ENCODE measurements around the gene MAN1B1. TPM values are rescaled to one million over a fixed set of nuclear protein-coding genes. Genes with fewer than 3 reads are reported as not detected.

The MAN1B1 gene
- polyA plus RNA-seq, 3 donors = 29.3 to 38.2 (median 33.3) TPM

DNA sequence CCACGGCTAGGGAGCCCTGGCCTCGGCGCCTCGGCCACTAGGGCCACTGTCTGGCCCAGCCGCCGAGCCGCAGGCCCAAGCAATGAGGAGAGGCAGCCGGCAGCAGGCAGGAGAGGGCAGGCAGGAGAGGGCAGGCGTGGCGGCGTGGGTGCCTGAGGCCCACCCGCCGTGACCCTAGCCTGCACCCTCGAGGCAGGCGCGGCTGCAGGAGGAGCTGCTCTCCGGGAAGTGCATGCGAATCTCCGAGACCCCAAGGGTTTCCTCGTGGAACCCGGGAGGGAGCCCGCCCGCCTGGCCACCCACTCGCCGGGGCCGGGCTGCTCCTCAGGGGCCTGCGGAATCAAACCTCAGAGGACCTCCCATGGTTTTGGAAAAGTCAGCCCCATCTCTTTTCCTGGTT is 61.5 kb downstream of the MAN1B1 start:
- peaks cover 0 to 15% of the 10 kb centered on the region in 2 donors for H3K9me3 ChIP-seq (replicated peaks in 1 of 2; ENCODE audit: control insufficient read depth in 1 of 2, insufficient read depth in 1 of 2, low read length in 2 of 2)
- H3K4me1 ChIP-seq (ENCODE audit: control insufficient read depth in 1 of 2, insufficient read depth in 2 of 2, low read length in 2 of 2) = no peaks in the 10 kb centered on the region
- no peaks in the 10 kb centered on the region for H3K79me2 ChIP-seq (ENCODE audit: insufficient read depth, low read length)
- TF ChIP-seq, protein P1, sequence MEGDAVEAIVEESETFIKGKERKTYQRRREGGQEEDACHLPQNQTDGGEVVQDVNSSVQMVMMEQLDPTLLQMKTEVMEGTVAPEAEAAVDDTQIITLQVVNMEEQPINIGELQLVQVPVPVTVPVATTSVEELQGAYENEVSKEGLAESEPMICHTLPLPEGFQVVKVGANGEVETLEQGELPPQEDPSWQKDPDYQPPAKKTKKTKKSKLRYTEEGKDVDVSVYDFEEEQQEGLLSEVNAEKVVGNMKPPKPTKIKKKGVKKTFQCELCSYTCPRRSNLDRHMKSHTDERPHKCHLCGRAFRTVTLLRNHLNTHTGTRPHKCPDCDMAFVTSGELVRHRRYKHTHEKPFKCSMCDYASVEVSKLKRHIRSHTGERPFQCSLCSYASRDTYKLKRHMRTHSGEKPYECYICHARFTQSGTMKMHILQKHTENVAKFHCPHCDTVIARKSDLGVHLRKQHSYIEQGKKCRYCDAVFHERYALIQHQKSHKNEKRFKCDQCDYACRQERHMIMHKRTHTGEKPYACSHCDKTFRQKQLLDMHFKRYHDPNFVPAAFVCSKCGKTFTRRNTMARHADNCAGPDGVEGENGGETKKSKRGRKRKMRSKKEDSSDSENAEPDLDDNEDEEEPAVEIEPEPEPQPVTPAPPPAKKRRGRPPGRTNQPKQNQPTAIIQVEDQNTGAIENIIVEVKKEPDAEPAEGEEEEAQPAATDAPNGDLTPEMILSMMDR (IDR thresholded peaks at IDR 0.05) = no peak
- 80% methylated on average over 26 of the region's 27 CpGs for WGBS (ENCODE audit: insufficient coverage)
- H3K4me2 ChIP-seq (replicated peaks; ENCODE audit: extremely low read depth, low read length, poor library complexity, severe bottlenecking) = no peak overlapping the region
- no peak overlapping the region for H3K4me3 ChIP-seq (replicated peaks in 1 of 3; ENCODE audit: low read depth in 2 of 3, low read length in 3 of 3)
- intact Hi-C loops (cut with micrococcal nuclease) = no loop called here
- H3K36me3 ChIP-seq (replicated peaks in 1 of 2; ENCODE audit: control insufficient read depth in 1 of 2, insufficient read depth in 2 of 2, low read length in 2 of 2) = no peaks in the 10 kb centered on the region
- no peaks in the 10 kb centered on the region for H4K20me1 ChIP-seq (ENCODE audit: insufficient read depth, low read length)
- H3K27ac Mint-ChIP-seq = no peak overlapping the region
- no peak overlapping the region for H3K4me3 Mint-ChIP-seq
- no peak overlapping the region for H3K9ac ChIP-seq (ENCODE audit: insufficient read depth, low read length, poor library complexity, severe bottlenecking)
- H3K27ac ChIP-seq (ENCODE audit: low read depth in 1 of 2, low read length in 2 of 2) = no peak overlapping the region
- H3K36me3 Mint-ChIP-seq = no peaks in the 10 kb centered on the region
- peaks cover 0 to 3% of the 10 kb centered on the region in 2 donors for H3K27me3 ChIP-seq (ENCODE audit: control insufficient read depth in 2 of 2, insufficient read depth in 2 of 2, low read length in 2 of 2)
- peaks cover 5 to 20% (median 12%) of the 10 kb centered on the region in 7 donors for H3K9me3 Mint-ChIP-seq
- DNase-seq = no peak
- H3K4me1 Mint-ChIP-seq = no peaks in the 10 kb centered on the region
- no peak overlapping the region for H2AFZ ChIP-seq (ENCODE audit: insufficient read depth, low read depth, low read length, poor library complexity, severe bottlenecking)
- peaks cover 12 to 28% (median 20%) of the 10 kb centered on the region in 3 donors for H3K27me3 Mint-ChIP-seq (ENCODE audit: low read depth in 3 of 3)

DNA sequence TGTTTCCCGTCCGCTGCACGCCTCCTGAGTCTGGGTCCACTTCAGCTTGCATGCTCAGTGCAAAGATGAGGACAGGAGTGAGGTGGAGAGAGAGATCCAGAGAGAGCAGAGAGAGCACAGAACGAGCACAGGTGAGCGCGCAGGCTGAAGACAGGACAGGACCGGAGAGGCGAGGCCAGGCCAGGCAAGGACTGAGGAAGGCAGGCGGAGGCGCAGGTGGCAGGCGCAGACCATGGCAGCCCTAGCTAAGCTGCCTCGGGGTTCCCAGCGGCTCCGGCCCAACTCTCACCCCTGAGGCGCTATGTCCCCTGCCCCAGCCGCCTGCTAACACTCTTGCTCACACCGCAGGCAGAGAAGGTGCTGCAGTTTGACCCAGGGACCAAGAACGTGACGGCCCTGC is 61.9 kb downstream of the MAN1B1 start:
- peaks cover 5 to 20% (median 12%) of the 10 kb centered on the region in 7 donors for H3K9me3 Mint-ChIP-seq
- Histone ChIP-seq H3K4me1 (ENCODE audit: control insufficient read depth in 1 of 2, insufficient read depth in 2 of 2, low read length in 2 of 2) (no peaks in the 10 kb centered on the region), H3K36me3 (replicated peaks in 1 of 2; ENCODE audit: control insufficient read depth in 1 of 2, insufficient read depth in 2 of 2, low read length in 2 of 2) (no peaks in the 10 kb centered on the region), H3K79me2 (ENCODE audit: insufficient read depth, low read length) (no peaks in the 10 kb centered on the region), H3K27me3 (ENCODE audit: control insufficient read depth in 2 of 2, insufficient read depth in 2 of 2, low read length in 2 of 2) (peaks cover 0 to 3% of the 10 kb centered on the region in 2 donors), H3K4me2 (replicated peaks; ENCODE audit: extremely low read depth, low read length, poor library complexity, severe bottlenecking) (no peak overlapping the region), H2AFZ (ENCODE audit: insufficient read depth, low read depth, low read length, poor library complexity, severe bottlenecking) (no peak overlapping the region), H4K20me1 (ENCODE audit: insufficient read depth, low read length) (no peaks in the 10 kb centered on the region), H3K9me3 (replicated peaks in 1 of 2; ENCODE audit: control insufficient read depth in 1 of 2, insufficient read depth in 1 of 2, low read length in 2 of 2) (peaks cover 0 to 15% of the 10 kb centered on the region in 2 donors), H3K9ac (ENCODE audit: insufficient read depth, low read length, poor library complexity, severe bottlenecking) (no peak overlapping the region), H3K27ac (ENCODE audit: low read depth in 1 of 2, low read length in 2 of 2) (no peak overlapping the region), H3K4me3 (replicated peaks in 1 of 3; ENCODE audit: low read depth in 2 of 3, low read length in 3 of 3) (no peak overlapping the region)
- TF ChIP-seq, protein P1 (IDR thresholded peaks at IDR 0.05) = no peak
- 92% methylated on average over 16 of the region's 19 CpGs for WGBS (ENCODE audit: insufficient coverage)
- H3K27me3 Mint-ChIP-seq (ENCODE audit: low read depth in 3 of 3) = peaks cover 12 to 28% (median 17%) of the 10 kb centered on the region in 3 donors
- DNase-seq = no peak
- no peaks in the 10 kb centered on the region for H3K36me3 Mint-ChIP-seq
- no peak overlapping the region for H3K27ac Mint-ChIP-seq
- no peaks in the 10 kb centered on the region for H3K4me1 Mint-ChIP-seq
- H3K4me3 Mint-ChIP-seq = no peak overlapping the region
- intact Hi-C loops (cut with micrococcal nuclease) = no loop called here
